Left lung (tissue), 10 donors: ENCODE measurements around the gene RNU7-1. TPM values are rescaled to one million over a fixed set of nuclear protein-coding genes. Genes with fewer than 3 reads are reported as not detected.

Experiments used
- ATAC-seq: fragments of 200-7000 bp; cut with Tn5 transposase; one replicate; pipeline ENCODE4 v1.9.1; 2020; ENCODE audit warnings: moderate library complexity
- DNase-seq, 4 donors: peaks; one replicate each; pipeline ENCODE4 v3.0.0-alpha.2; 2013 to 2020
- H3K27ac ChIP-seq, 2 donors: fragments of 200-600 bp; sonication (generic) in 1 of 2; one replicate each; pipeline versions ENCODE4 v1.5.0 to v1.8.0; 2020 to 2021
- H3K27me3 ChIP-seq, 2 donors: fragments of 200-600 bp; sonication (generic) in 1 of 2; one replicate each; pipeline versions ENCODE4 v1.5.0 to v1.8.0; 2020 to 2021
- H3K36me3 ChIP-seq, 2 donors: fragments of 200-600 bp; sonication (generic) in 1 of 2; one replicate each; pipeline versions ENCODE4 v1.5.0 to v1.8.0; 2020 to 2021
- H3K4me1 ChIP-seq, 2 donors: fragments of 200-600 bp; one replicate each; pipeline ENCODE4 v1.8.0; 2021
- H3K4me3 ChIP-seq, 2 donors: fragments of 200-600 bp; sonication (generic) in 1 of 2; one replicate each; pipeline versions ENCODE4 v1.5.0 to v1.8.0; 2020 to 2021; ENCODE audit warnings: mild to moderate bottlenecking in 1 of 2
- H3K9me3 ChIP-seq, 2 donors: fragments of 200-600 bp; sonication (generic) in 1 of 2; one replicate each; pipeline versions ENCODE4 v1.5.0 to v1.8.0; 2020 to 2021
- intact Hi-C, 2 donors: fragments of 100-400 bp; cut with DNase I; formaldehyde crosslinking; loops; one replicate each; pipeline versions ENCODE4 v1.11.2 to v1.14.2; 2022
- polyA plus RNA-seq, 6 donors: library from polyadenylated mRNA; unstranded; fragments of 120-200 nt; gene quantifications; one replicate each; pipeline ENCODE4 v1.2.1, GENCODE V29; 2013; ENCODE audit not compliant: insufficient read length in 6 of 6
- total RNA-seq, 2 donors: library from RNA; stranded (reverse); fragmentation: NEBNext Ultra II Directional; extraction: Animal tissue kit (Norgen Biotek cat#: 25700); gene quantifications; one replicate each; pipeline ENCODE4 v1.2.1, GENCODE V29; 2021
- TF ChIP-seq, protein P1 (sequence below), 2 donors: fragments of 200-600 bp; sonication (generic) in 1 of 2; IDR thresholded peaks; one replicate each; pipeline versions ENCODE4 v1.5.0 to v1.8.0; 2021; ENCODE audit warnings: antibody characterized with exemption in 2 of 2
- donor health status: DM: no; HTN: yes; CAD: no.
- donor health status: DM: no; HTN: no; CAD: no.

RNU7-1 gene
- total and polyA plus RNA-seq, 8 donors = 7.9 to 9.7 TPM; not detected in 6

DNA sequence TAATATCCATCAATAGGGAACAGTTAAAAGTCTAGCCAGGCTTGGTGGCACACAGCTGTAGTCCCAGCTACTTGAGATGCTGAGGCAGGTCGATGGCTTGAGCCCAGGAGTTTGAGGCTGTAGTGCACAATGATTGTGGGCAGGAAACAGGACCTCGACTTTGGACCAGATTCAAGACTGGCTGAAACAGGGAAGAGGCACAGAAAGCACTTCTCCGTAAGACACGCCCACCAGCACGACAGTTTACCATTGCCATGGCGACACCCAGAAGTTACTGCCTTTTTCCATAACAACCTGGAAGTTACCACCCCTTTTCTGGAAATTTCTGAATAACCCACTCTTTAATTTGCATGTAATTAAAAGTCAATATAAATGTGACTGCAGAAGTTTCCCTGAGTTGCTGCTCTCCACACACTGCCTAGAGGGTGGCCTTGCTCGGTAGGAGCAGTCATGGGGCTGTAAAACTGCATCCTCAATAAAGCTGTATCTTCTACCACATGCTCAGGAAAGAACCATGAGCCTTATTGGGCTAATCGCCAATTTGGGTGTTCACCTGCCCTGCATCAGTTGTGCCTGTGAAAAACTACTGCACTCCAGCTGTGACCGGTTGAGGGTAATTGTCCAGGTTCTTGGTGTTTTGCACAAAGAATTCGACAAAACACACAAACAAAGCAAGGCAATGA, 43.6 kb upstream of the RNU7-1 start:
- Histone ChIP-seq H3K27ac (peak overlapping the region in 1 of 2 donors; percentile 50), H3K4me1 (peaks cover under 1 to 23% of the 10 kb centered on the region in 2 donors), H3K4me3 (no peak overlapping the region), H3K9me3 (no peaks in the 10 kb centered on the region), H3K36me3 (no peaks in the 10 kb centered on the region), H3K27me3 (no peaks in the 10 kb centered on the region)
- ATAC-seq (peak; percentile 57), DNase-seq (peak in 2 of 4 donors; percentile 72 to 81)
- TF ChIP-seq, protein P1, sequence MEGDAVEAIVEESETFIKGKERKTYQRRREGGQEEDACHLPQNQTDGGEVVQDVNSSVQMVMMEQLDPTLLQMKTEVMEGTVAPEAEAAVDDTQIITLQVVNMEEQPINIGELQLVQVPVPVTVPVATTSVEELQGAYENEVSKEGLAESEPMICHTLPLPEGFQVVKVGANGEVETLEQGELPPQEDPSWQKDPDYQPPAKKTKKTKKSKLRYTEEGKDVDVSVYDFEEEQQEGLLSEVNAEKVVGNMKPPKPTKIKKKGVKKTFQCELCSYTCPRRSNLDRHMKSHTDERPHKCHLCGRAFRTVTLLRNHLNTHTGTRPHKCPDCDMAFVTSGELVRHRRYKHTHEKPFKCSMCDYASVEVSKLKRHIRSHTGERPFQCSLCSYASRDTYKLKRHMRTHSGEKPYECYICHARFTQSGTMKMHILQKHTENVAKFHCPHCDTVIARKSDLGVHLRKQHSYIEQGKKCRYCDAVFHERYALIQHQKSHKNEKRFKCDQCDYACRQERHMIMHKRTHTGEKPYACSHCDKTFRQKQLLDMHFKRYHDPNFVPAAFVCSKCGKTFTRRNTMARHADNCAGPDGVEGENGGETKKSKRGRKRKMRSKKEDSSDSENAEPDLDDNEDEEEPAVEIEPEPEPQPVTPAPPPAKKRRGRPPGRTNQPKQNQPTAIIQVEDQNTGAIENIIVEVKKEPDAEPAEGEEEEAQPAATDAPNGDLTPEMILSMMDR (IDR thresholded peaks at IDR 0.05) = no peak
- intact Hi-C loops = no loop called here

DNA sequence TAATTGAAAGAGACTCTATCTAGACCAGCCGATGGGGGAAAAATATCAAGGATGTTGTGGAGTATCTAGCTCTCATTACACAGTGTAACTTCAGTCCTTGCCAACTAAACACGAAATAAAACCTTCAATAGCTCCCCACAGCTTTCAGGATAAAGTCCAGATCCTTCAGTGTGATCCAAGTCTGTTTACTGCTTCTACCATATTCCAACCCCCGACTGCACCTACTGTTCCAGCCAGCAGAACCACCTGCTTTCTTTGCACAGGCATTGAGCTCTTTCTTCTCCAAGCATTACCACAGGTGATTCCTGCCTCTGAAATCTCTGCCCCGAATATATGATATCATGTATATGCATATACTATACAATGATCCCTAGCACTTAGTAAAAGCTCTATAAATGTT, 41.2 kb upstream of the RNU7-1 start:
- ATAC-seq = no peak
- no peak for DNase-seq
- Histone ChIP-seq H3K36me3 (no peaks in the 10 kb centered on the region), H3K4me1 (peaks cover 4 to 28% of the 10 kb centered on the region in 2 donors), H3K27ac (no peak overlapping the region), H3K4me3 (no peak overlapping the region), H3K27me3 (no peaks in the 10 kb centered on the region), H3K9me3 (no peaks in the 10 kb centered on the region)
- TF ChIP-seq, protein P1 (IDR thresholded peaks at IDR 0.05) = no peak
- intact Hi-C loops = no loop called here

DNA sequence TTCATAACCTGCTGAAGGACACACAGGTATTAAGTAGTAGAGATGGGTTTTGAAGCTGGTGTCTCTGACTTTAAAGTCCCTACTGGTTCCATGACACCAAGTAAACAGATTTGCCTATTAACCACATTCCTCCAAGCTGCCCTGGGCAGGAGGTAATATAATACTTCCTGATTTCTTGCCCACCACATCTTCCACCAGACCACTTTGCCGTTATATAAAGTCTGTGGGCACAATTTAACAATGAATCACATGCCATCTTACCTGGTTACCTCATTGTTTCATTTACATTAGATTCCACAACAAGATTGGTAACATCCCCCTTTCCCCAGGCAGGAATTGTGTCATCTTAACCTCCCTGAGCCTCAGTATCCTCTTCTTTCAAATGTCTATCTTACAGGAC, 39.9 kb upstream of the RNU7-1 start:
- H3K4me1 ChIP-seq = peaks cover 4 to 28% of the 10 kb centered on the region in 2 donors
- TF ChIP-seq, protein P1 (IDR thresholded peaks at IDR 0.05) = no peak
- DNase-seq (no peak), ATAC-seq (no peak)
- intact Hi-C loops = no loop called here
- no peak overlapping the region for H3K4me3 ChIP-seq
- no peak overlapping the region for H3K27ac ChIP-seq
- no peaks in the 10 kb centered on the region for H3K9me3 ChIP-seq
- no peaks in the 10 kb centered on the region for H3K36me3 ChIP-seq
- no peaks in the 10 kb centered on the region for H3K27me3 ChIP-seq

DNA sequence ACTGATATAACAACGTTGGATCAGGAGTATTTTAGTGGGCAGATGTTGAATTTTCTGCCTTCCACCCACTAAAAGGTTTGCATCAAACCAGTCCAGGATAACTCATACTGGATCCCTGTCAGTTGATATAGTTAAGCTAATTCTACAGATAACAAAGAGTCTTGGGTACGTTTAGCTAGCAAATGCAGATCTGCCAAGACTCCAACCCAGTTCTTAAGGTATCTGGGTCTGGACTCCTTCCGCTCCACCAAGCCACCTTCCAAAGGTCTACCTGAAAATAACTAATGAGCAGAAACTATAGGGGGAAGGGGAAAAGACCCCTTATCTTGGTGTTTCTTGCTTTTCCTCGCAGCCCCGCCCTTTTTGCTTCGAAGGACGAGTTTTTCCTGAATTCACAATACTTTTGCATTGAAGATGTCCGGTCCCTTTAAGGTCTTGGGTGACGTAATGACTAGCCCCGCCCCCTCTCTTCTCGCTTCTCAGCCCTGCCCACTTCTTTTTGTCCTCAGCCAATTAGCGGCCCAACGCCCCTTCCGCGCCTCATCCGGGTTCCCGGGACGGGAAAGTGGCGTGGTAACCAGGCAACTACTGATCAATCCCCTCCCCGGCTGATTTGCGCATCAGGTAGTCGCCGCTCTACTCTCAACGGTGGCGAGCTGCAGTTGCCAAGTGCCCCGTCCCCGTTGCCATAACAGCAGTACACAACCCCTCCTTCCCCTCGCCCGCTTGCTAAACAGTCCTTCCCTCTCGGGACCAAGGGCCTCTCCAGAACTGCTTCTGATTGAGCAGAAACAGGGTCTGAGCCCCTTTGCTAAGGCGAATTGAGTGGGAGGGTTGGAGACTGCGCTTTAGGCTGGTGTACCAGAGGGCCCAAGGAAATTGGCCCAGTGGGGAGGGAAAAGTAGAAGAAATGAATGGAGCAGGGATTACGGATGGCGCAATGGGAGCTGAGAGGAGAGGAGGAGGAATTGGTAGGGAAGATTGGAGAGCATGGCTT, 39.0 kb upstream of the RNU7-1 start, which contains the start of gene LRRC23:
Gene LRRC23 (plus strand): TSS at position 543 of the 997 bp plus-strand sequence. CDS start 812 bp downstream, outside the sequence.
- ATAC-seq (peak; percentile 96), DNase-seq (peak; percentile 96 to 98 (median 97))
- Histone ChIP-seq H3K9me3 (no peaks in the 10 kb centered on the region), H3K4me1 (peaks cover 4 to 23% of the 10 kb centered on the region in 2 donors), H3K27ac (peak within 1 kb of the TSS; percentile 77 to 88), H3K27me3 (no peaks in the 10 kb centered on the region), H3K4me3 (peak within 1 kb of the TSS; percentile 53 to 64), H3K36me3 (no peaks in the 10 kb centered on the region)
- TF ChIP-seq, protein P1 (IDR thresholded peaks at IDR 0.05) = no peak
- intact Hi-C loops = no loop called here
